GM12865 (cell line): ENCODE data around the gene ADCY4.

ENCODE experiments used
- DNase-seq: peaks from one replicate; pipeline ENCODE4 v3.0.0; 2010; ENCODE audit warnings: low read depth
- H3K4me3 ChIP-seq: 2 replicates; pipeline ENCODE4 v1.5.1; 2011; ENCODE audit warnings: mild to moderate bottlenecking, low read depth, low read length, control low read depth
- CTCF ChIP-seq: IDR thresholded peaks from 2 replicates; pipeline ENCODE4 v1.5.1; 2011; ENCODE audit warnings: low read length, control low read depth, low read depth, inconsistent platforms; ENCODE audit not compliant: insufficient read depth; ENCODE audit errors: missing control alignments

ADCY4 gene

GRCh38 chr14:24315807-24316596 lies 18.9 kb downstream of the ADCY4 start:
- H3K4me3 ChIP-seq = no peak overlapping the region
- no peak for TF ChIP-seq CTCF
- no peak for DNase-seq

- no peak overlapping the region for H3K4me3 ChIP-seq
- no peak for DNase-seq
- TF ChIP-seq CTCF = no peak
Measured at GRCh38 chr14:24315243-24315806, 19.5 kb downstream of the ADCY4 start.

GRCh38 chr14:24314377-24315193 lies 20.3 kb downstream of the ADCY4 start:
- no peak for TF ChIP-seq CTCF
- no peak for DNase-seq
- no peak overlapping the region for H3K4me3 ChIP-seq

GRCh38 chr14:24313913-24314312 lies 21.0 kb downstream of the ADCY4 start:
- no peak overlapping the region for H3K4me3 ChIP-seq
- TF ChIP-seq CTCF = no peak
- no peak for DNase-seq

GRCh38 chr14:24312736-24313507 lies 21.9 kb downstream of the ADCY4 start:
- peak; percentile 45 for DNase-seq
- TF ChIP-seq CTCF = no peak
- no peak overlapping the region for H3K4me3 ChIP-seq

- no peak for DNase-seq
- peak overlapping the region; percentile 60 for H3K4me3 ChIP-seq
- TF ChIP-seq CTCF = no peak
Measured at GRCh38 chr14:24311837-24312615, 22.8 kb downstream of the ADCY4 start.
